PFSK-1 (cell line): ENCODE data around the gene RNF223.

Source experiments
- POLR2AphosphoS5 ChIP-seq: IDR thresholded peaks from 2 replicates; pipeline ENCODE4 v1.6.1; 2012; ENCODE audit warnings: low read depth, mild to moderate bottlenecking, control low read depth, low read length, moderate library complexity
- TAF1 ChIP-seq: IDR thresholded peaks from 2 replicates; pipeline ENCODE4 v1.6.1; 2012; ENCODE audit warnings: low read length, control low read depth, borderline replicate concordance; ENCODE audit not compliant: insufficient read depth

DNA sequence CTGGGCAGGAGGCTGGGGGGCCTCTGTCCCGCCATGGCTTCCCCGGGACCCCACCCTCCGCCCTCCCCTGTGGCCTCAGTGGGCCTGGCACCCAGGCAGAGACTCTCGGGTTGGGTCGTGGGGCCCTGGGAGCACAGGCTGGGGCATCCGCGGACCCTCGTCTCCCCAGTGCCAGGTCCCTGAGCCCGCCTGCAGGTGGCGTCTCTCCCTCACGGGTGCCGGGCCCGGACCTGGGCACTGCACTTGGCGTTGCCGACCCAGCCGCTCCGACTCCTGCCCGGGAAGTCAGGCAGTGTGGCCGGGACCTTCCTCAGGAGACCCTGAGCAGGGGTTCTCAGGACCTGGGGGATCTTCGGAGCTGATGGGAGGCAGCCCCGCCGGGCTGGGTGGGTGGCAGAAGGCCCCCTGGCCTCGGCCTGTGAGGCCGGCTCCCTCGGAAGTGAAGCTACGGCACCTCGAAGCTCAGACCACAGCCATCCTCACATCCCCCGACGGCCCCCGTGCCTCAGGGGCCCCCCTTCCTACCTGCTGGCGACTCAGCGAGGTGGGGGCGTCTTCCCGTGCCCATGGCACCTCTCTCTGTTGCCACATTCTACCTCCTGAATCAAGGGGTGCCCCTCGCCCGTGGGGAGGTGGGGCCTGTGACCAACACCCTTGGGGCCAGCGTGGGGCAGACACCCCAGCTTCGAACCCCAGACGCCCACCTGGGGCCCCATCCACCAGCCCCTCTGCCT lies 48.1 kb upstream of the RNF223 start:
- TF ChIP-seq POLR2AphosphoS5 (no peak), TAF1 (no peak)
